SK-N-SH (cell line): ENCODE measurements around the gene SGPP2. TPM values are rescaled to one million over a fixed set of nuclear protein-coding genes. Genes with fewer than 3 reads are reported as not detected.
A peak's percentile ranks its signal among the peaks of the same experiment; 100 is the strongest.
"Not testable (repeated sequence)": the region's sequence is repeated elsewhere in the genome, so short reads cannot be mapped to it uniquely, and the experiment has no call there.

ENCODE experiments used
- CTCF ChIA-PET: fragments of 300-600, 350-600 bp; formaldehyde crosslinking; extraction: SDS; loops from one replicate; lab custom pipeline; 2021; lab: Yijun Ruan, JAX
- POLR2A ChIA-PET: fragments of 350-600 bp; sonication (Branson Sonifier 250); formaldehyde crosslinking; extraction: SDS; loops from one replicate; lab custom pipeline; 2020; ENCODE audit warnings: antibody characterized with exemption, inconsistent platforms; lab: Yijun Ruan, JAX
- DNase-seq: peaks from one replicate; pipeline ENCODE4 v3.0.0; 2012
- H2AFZ ChIP-seq: fragments of 200-600 bp; sonication (generic); 2 replicates; pipeline ENCODE4 v1.8.1; 2016; ENCODE audit warnings: antibody characterized with exemption, mild to moderate bottlenecking, low read depth
- H3F3A ChIP-seq: fragments of 200-600 bp; sonication (generic); replicated peaks from 2 replicates; pipeline ENCODE3; 2016; ENCODE audit warnings: antibody characterized with exemption, mild to moderate bottlenecking; ENCODE audit not compliant: insufficient read depth
- H3K27ac ChIP-seq, 2 experiments: fragments of 200-500 bp in 1 of 2; fragments of 200-600 bp in 1 of 2; sonication (Bioruptor generic) in 1 of 2; sonication (generic), shearing (Covaris generic) in 1 of 2; 2 replicates each; pipeline versions ENCODE4 v1.5.1 to v1.6.1; 2014 to 2016; ENCODE audit warnings: low read depth in 2 of 2, inconsistent platforms in 1 of 2, low read length in 1 of 2, mild to moderate bottlenecking in 1 of 2, mixed read lengths in 1 of 2
- H3K27me3 ChIP-seq: fragments of 200-600 bp; sonication (generic), shearing (Covaris generic); 2 replicates; pipeline ENCODE4 v1.6.1; 2016; ENCODE audit warnings: mixed run types; ENCODE audit not compliant: insufficient read depth
- H3K36me3 ChIP-seq, 2 experiments: fragments of 200-500 bp in 1 of 2; fragments of 200-600 bp in 1 of 2; sonication (Bioruptor generic) in 1 of 2; sonication (generic) in 1 of 2; replicated peaks in 1 of 2; 2 replicates each; pipeline versions ENCODE3 to v1.5.1; 2014 to 2016; ENCODE audit warnings: low read length in 1 of 2, mild to moderate bottlenecking in 1 of 2; ENCODE audit not compliant: insufficient read depth in 2 of 2, control insufficient read depth in 1 of 2
- H3K4me1 ChIP-seq, 2 experiments: fragments of 200-500 bp in 1 of 2; fragments of 200-600 bp in 1 of 2; sonication (Bioruptor generic) in 1 of 2; sonication (generic), shearing (Covaris generic) in 1 of 2; 2 replicates each; pipeline versions ENCODE4 v1.5.1 to v1.6.1; 2014 to 2016; ENCODE audit warnings: low read depth in 1 of 2, low read length in 1 of 2, mixed run types in 1 of 2; ENCODE audit not compliant: insufficient read depth in 2 of 2, control insufficient read depth in 1 of 2
- H3K4me2 ChIP-seq: fragments of 200-600 bp; sonication (generic), shearing (Covaris generic); 2 replicates; pipeline ENCODE4 v1.6.1; 2017; ENCODE audit warnings: mixed run types
- H3K4me3 ChIP-seq, 2 experiments: fragments of 200-500 bp in 1 of 2; fragments of 200-600 bp in 1 of 2; sonication (Bioruptor generic) in 1 of 2; sonication (generic), shearing (Covaris generic) in 1 of 2; 2 replicates each; pipeline versions ENCODE4 v1.5.1 to v1.8.1; 2014 to 2016; ENCODE audit warnings: low read depth in 2 of 2, inconsistent platforms in 1 of 2, low read length in 1 of 2, mild to moderate bottlenecking in 1 of 2, mixed read lengths in 1 of 2, moderate library complexity in 1 of 2
- H3K79me2 ChIP-seq: fragments of 200-600 bp; sonication (generic); 2 replicates; pipeline ENCODE4 v1.8.1; 2017; ENCODE audit warnings: mild to moderate bottlenecking; ENCODE audit not compliant: insufficient read depth
- H3K9ac ChIP-seq: fragments of 200-600 bp; sonication (generic); 2 replicates; pipeline ENCODE4 v1.6.1; 2017; ENCODE audit warnings: mixed run types
- H3K9me2 ChIP-seq: fragments of 200-600 bp; sonication (generic); 2 replicates; pipeline ENCODE4 v1.6.1; 2017; ENCODE audit warnings: mixed run types
- H3K9me3 ChIP-seq: fragments of 200-600 bp; sonication (generic); 2 replicates; pipeline ENCODE4 v1.6.1; 2017; ENCODE audit warnings: mixed run types, mild to moderate bottlenecking, moderate library complexity
- H4K20me1 ChIP-seq: fragments of 200-600 bp; sonication (generic); 2 replicates; pipeline ENCODE4 v1.6.1; 2017; ENCODE audit warnings: mild to moderate bottlenecking, mixed run types; ENCODE audit not compliant: insufficient read depth
- GABPA ChIP-seq: IDR thresholded peaks from 2 replicates; pipeline ENCODE4 v1.4.0; 2012; ENCODE audit warnings: low read depth, mild to moderate bottlenecking
- MXI1 ChIP-seq: IDR thresholded peaks from 2 replicates; pipeline ENCODE4 v1.6.1; 2012; ENCODE audit warnings: mild to moderate bottlenecking, low read depth, low read length, improper control_type of control experiment
- NRF1 ChIP-seq: IDR thresholded peaks from 2 replicates; pipeline ENCODE4 v1.6.1; 2012; ENCODE audit warnings: low read depth, mild to moderate bottlenecking, low read length
- RAD21 ChIP-seq: IDR thresholded peaks from 2 replicates; pipeline ENCODE4 v1.6.1; 2012; ENCODE audit warnings: mild to moderate bottlenecking, low read length
- TCF12 ChIP-seq: IDR thresholded peaks from 2 replicates; pipeline ENCODE4 v1.4.0; 2012
- WGBS: methylation state at CpG from one replicate; pipeline ENCODE4 v1.1.6; 2017; ENCODE audit warnings: low lambda C conversion rate; 5-methylcytosine and 5-hydroxymethylcytosine counted together
- polyA plus RNA-seq, 3 experiments: library from polyadenylated mRNA; depleted of rRNA; stranded (reverse); fragments of >200 nt; gene quantifications; 2 replicates each; pipeline ENCODE4 v1.2.3, GENCODE V29; 2012
- TF ChIP-seq, protein P1 (sequence below): fragments of 200-600 bp; sonication (generic); IDR thresholded peaks from 2 replicates; pipeline ENCODE4 v1.6.1; 2017; ENCODE audit warnings: antibody characterized with exemption, mild to moderate bottlenecking, moderate library complexity

Gene SGPP2
- polyA plus RNA-seq, 1 of the 3 experiments (the other 2 are of a cell fraction), result 0.03 TPM

DNA sequence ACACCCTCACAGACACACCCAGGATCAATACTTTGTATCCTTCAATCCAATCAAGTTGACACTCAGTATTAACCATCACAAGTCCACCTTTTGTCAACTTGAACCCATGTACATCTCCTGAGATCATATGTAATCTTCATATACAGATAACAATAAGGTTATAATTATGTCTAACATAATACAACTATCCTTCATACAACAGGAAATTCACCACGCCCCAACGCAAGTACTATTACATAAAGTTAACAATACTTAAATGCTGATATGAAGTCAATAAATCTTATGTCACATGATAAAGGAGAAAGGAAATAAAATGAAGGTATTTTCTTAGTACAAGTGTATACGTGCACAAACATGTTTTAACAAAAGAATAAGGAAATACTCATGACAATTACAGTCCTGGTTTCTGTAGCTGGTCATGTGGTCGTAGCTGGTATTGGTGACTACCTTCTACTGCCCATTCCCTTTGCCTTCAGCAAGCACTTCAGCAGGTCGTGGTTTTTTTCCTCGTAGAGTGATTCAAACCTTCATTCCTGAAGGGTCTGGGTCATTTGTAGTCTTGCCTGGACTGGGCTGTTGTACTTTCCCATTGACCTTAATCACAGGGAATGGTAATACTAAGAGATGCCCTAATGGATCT is 11.2 kb downstream of the SGPP2 start:
- H2AFZ ChIP-seq, H3K4me2 ChIP-seq, H3K79me2 ChIP-seq, H3K9me3 ChIP-seq, H3K4me1 ChIP-seq, H3K36me3 ChIP-seq, POLR2A ChIA-PET, H3F3A ChIP-seq, H3K4me3 ChIP-seq, DNase-seq, CTCF ChIA-PET, H3K9ac ChIP-seq, H3K27me3 ChIP-seq, H3K9me2 ChIP-seq, H3K27ac ChIP-seq, H4K20me1 ChIP-seq: not testable (repeated sequence)
- 27% methylated on average over 6 of the region's 6 CpGs for WGBS

DNA sequence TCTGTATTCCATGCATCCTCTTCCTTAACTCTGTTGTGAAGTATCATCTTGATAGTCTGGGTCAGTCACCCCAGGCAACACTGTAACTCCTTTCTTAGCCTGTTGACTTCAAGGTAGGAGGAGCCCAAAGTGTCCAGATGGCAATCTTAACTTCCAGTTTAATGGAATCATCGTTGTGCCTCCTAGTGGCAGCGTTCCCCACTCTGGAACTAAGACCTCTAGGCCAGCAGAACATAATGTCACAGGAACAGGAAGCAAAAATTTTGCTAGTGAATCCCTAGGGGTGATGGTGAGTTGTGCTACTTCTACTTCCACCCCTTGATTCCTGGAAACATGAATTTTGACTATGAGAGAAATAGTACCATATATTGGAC is 11.7 kb downstream of the SGPP2 start:
- TF ChIP-seq, protein P1, sequence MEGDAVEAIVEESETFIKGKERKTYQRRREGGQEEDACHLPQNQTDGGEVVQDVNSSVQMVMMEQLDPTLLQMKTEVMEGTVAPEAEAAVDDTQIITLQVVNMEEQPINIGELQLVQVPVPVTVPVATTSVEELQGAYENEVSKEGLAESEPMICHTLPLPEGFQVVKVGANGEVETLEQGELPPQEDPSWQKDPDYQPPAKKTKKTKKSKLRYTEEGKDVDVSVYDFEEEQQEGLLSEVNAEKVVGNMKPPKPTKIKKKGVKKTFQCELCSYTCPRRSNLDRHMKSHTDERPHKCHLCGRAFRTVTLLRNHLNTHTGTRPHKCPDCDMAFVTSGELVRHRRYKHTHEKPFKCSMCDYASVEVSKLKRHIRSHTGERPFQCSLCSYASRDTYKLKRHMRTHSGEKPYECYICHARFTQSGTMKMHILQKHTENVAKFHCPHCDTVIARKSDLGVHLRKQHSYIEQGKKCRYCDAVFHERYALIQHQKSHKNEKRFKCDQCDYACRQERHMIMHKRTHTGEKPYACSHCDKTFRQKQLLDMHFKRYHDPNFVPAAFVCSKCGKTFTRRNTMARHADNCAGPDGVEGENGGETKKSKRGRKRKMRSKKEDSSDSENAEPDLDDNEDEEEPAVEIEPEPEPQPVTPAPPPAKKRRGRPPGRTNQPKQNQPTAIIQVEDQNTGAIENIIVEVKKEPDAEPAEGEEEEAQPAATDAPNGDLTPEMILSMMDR, result 0 out of 2 replicates have a peak, but pooled peaks have one; percentile 13
- TF ChIP-seq NRF1, result no peak
- TF ChIP-seq TCF12, result no peak
- TF ChIP-seq RAD21, result no peak
- TF ChIP-seq, all 33 proteins: peak for 1
- DNase-seq, result no peak

DNA sequence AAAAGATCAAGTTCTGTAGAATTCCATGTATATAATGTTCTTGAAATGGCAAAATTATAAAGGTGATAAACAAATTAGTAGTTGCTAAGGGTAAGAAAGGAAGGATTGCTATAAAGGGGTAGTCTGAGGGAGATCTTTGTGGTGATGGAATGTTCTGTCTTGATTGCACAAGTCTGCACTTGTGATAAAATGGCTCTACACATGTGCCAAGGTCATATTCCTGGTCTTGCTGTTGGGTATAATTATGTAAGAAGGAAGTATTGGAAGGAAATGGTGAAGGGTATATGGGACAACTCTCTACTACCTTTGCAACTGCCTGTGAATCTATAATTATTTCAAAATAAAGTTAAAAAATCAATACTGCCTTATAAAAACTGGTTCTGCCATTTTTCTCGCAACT is 15.3 kb downstream of the SGPP2 start:
- H3K4me3 ChIP-seq, result no peak overlapping the region
- no peaks in the 10 kb centered on the region for H3K9me2 ChIP-seq
- H3K27me3 ChIP-seq, result no peaks in the 10 kb centered on the region
- H3F3A ChIP-seq, result no peaks in the 10 kb centered on the region
- no peaks in the 10 kb centered on the region for H4K20me1 ChIP-seq
- H3K9ac ChIP-seq, result no peak overlapping the region
- H3K9me3 ChIP-seq, result no peaks in the 10 kb centered on the region
- no peak for DNase-seq
- no peak overlapping the region for H3K27ac ChIP-seq
- peaks cover 0 to 3% of the 10 kb centered on the region in 2 experiments; a peak in 1 of 4 replicates for H3K4me1 ChIP-seq
- no peak overlapping the region for H2AFZ ChIP-seq
- H3K79me2 ChIP-seq, result no peaks in the 10 kb centered on the region
- TF ChIP-seq MXI1 (no peak), GABPA (no peak), NRF1 (no peak)
- TF ChIP-seq, all 33 proteins: peak for 0
- ChIA-PET CTCF (interaction anchor here (0.6 to 0.9 kb wide), 2 partner anchors 9 to 22 kb away, joined by 3 read pairs; no protein-coding TSS in a partner anchor), POLR2A (no interaction called here)
- 23% methylated on average over 1 of the region's 1 CpG for WGBS
- Histone ChIP-seq H3K4me2 (no peak overlapping the region), H3K36me3 (no peaks in the 10 kb centered on the region)

More for the DNA sequence above, 11.7 kb downstream of the SGPP2 start:
- Histone ChIP-seq H3K9me3 (no peaks in the 10 kb centered on the region), H3F3A (no peaks in the 10 kb centered on the region), H3K27ac (no peak overlapping the region), H3K4me1 (no peaks in the 10 kb centered on the region; a peak in 1 of 4 replicates), H3K79me2 (no peaks in the 10 kb centered on the region), H3K9ac (no peak overlapping the region), H3K4me2 (no peak overlapping the region), H3K4me3 (no peak overlapping the region), H3K9me2 (no peaks in the 10 kb centered on the region), H3K27me3 (no peaks in the 10 kb centered on the region), H4K20me1 (no peaks in the 10 kb centered on the region), H2AFZ (no peak overlapping the region), H3K36me3 (no peaks in the 10 kb centered on the region)
- POLR2A ChIA-PET, result no interaction called here
- CTCF ChIA-PET, result no interaction called here
- WGBS, result 0% methylated on average over 2 of the region's 2 CpGs
